Umbilical cord (tissue), 2 donors: ENCODE results near the gene KCNK7. TPM values are rescaled to one million over a fixed set of nuclear protein-coding genes. Genes with fewer than 3 reads are reported as not detected.

Source experiments
- DNase-seq: peaks from one replicate; pipeline ENCODE4 v3.0.0-alpha.2; 2015; ENCODE audit warnings: low spot score
- total RNA-seq: library from RNA; depleted of rRNA; stranded (reverse); fragments of >200 nt; gene quantifications from one replicate; pipeline ENCODE4 v1.2.3, GENCODE V29; 2014; ENCODE audit warnings: low replicate concordance; ENCODE audit not compliant: insufficient read depth

KCNK7 gene
- total RNA-seq, 1 donor from 2014 or later: not detected

- DNase-seq: no peak
Measured at GRCh38 chr11:65627202-65627601, 31.6 kb upstream of the KCNK7 start.

DNA sequence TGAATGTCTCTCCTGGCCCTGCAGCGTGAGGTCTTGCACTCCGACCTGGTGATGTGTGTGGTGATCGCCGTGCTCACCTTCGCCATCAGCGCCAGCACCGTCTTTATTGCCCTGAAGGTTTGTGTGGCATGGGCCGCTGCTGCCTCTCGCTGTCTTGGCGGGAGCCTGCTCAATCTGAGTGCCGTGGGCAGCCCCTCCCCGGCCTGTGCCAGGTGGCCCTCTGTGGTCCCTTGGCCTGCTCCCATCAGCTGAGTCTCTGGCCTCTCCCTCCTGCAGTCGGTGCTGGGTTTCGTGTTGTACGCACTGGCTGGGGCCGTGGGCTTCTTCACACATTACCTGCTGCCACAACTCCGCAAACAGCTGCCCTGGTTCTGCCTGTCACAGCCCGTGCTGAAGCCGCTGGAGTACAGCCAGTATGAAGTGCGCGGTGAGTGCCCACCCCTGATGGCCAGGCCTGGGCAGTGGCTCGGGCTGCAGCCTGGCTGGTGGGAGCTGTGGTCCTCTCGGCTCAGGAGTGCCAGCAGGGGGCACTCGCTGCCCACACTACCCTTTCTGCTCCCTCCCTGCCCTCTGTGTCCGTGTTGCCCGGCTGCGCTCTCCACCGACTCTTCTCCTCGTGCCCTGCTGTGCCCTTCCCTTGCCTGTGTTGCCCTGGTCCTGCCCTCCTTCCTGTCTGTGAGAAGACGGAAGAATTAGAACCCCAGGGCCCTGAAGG, 30.2 kb upstream of the KCNK7 start:
- peak; percentile 43 for DNase-seq

GRCh38 chr11:65624931-65625627, 29.5 kb upstream of the KCNK7 start:
- DNase-seq: no peak

DNA sequence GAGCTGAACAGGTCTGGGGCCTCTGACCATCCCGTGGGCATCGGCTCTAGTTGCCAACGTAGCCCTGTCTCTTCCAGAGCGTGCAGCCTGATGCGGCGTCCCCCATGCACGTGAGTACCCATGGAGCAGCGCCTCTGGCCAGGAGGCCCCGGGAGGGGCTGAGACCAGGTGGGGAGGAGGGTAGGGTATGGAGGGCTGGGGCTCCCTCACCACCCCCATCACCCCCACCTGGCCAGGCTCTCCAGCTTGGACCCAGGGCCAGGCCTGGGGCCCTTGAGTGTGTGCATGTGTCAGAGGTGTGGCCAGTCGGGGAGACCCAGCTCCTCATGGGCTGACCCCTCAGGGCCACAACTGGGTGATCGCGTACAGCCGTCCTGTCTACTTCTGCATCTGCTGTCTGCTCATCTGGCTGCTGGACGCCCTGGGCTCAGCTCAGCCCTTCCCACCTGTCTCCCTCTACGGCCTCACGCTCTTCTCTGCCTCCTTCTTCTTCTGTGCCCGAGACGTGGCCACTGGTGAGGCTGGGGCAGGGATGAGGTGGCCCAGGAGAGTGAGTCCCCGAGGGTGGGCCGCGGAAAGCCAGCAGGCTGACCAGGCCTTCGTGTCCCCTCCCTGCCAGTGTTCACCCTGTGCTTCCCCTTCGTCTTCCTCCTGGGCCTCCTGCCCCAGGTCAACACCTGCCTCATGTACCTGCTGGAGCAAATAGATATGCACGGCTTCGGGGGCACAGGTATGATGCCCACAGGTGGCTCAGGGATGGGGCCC, 28.4 kb upstream of the KCNK7 start:
- no peak for DNase-seq

DNA sequence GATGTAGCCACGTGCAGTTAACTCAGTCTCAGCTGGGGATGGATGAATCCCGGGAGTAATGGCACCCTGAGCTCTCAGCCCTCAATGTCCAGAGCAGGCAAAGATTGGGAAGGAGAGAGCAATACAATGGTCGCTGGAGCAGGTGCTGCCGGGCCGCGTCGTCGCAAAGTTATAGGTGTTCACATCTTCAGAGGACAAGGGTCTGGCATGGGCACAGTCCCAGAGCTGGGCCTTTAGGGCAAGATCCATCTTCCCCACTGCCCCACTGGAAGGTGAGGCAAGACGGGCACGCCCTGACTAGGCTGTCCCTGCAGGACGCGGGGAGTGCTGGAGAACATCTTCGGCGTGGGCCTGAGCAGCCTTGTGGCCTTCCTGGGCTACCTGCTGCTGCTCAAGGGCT, 27.6 kb upstream of the KCNK7 start:
- no peak for DNase-seq

DNA sequence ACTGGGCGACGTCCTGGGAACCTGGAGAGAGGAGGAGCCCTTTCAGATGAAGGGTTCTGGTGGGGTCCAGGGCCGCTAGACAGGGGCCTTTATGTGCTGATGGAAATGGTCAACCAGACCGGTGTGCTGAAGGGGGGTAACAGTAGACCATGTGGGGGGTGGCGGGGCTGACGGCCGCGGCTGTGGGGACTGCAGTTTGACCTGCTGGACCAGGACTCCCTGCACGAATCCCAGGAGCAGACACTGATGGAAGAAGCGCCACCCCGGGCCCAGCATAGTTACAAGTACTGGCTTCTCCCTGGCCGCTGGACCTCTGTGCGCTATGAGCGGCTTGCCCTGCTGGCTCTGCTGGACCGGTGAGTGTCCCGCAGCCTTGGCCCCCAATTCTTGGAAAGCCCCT, 26.4 kb upstream of the KCNK7 start:
- no peak for DNase-seq

- DNase-seq: no peak
Measured at GRCh38 chr11:65621460-65621859, 25.9 kb upstream of the KCNK7 start.

- DNase-seq: no peak
Measured at GRCh38 chr11:65620666-65621065, 25.1 kb upstream of the KCNK7 start.

- DNase-seq: no peak
Measured at GRCh38 chr11:65619281-65619928, 23.8 kb upstream of the KCNK7 start.

GRCh38 chr11:65618763-65619162, 23.2 kb upstream of the KCNK7 start:
- no peak for DNase-seq

DNA sequence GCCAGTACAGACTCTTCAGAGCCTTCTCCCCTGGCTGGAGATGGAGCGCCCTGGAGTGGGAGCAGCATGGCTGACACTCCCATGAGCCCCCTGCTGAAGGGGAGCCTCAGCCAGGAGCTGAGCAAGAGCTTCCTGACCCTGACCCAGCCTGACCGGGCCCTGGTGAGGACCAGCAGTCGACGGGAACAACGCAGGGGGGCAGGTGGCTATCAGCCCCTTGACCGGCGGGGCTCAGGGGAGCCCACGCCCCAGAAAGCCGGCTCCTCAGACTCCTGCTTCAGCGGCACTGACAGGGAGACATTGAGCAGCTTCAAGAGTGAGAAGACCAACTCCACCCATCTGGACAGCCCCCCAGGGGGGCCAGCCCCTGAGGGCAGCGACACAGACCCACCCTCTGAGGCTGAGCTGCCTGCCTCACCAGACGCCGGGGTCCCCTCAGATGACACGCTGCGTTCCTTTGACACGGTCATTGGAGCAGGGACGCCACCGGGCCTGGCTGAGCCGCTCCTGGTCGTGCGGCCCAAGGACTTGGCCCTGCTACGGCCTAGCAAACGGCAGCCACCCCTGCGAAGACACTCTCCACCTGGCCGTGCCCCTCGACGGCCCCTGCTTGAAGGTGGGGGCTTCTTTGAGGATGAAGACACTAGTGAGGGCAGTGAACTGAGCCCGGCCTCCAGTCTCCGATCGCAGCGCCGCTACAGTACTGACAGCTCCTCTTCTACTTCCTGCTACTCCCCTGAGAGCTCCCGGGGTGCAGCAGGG, 22.6 kb upstream of the KCNK7 start:
- no peak for DNase-seq

- DNase-seq: no peak
Measured at GRCh38 chr11:65617136-65617850, 21.7 kb upstream of the KCNK7 start.

DNA sequence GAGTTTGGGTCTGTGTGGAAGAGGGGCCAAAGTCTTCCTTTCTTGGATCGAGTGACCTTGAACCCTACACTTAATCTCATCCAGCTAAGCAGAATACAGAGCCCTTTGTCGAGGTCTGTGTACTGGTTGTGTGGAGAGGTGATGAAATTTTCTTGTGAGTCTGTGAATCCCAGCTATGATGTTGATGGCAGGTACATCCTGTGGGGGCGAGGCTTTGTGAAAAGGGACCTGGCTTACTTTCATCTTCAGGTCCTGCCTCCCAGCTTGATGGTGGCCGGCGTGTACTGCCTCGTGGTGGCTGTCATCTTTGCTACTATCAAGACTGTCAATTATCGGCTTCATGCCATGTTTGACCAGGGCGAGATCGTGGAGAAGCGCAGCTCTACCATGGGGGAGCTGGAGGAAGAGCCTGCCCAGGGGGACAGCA, 21.0 kb upstream of the KCNK7 start:
- no peak for DNase-seq

DNA sequence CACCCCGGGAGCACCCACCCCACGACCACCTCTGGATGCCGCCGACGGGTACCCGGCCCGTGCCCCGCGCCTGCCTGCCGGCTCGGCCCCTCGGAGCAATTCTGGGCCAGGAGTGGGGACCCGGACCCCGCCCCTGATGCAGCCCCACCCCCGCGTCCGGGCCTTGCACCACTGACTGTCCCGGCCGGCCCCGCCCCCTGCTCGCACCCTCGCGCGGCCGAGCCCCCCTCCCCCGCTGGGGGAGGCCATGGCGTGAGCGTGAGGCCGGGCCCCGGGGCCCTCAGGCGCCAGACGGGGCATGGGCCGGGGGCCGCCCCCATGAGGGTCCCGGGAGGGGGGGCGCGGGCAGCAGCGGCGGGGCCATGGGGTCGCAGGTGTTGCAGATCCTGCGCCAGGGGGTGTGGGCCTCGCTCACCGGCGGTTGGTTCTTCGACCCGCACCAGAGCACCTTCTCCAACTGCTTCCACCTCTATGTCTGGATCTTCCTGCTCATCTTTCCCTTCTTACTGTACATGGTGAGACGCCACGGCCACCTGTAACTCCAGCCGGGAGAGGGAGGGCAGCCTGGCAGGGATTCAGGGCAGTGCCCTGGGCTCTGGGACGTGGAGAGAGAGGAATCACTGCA, 20.5 kb upstream of the KCNK7 start:
- no peak for DNase-seq

GRCh38 chr11:65615229-65615949, 19.8 kb upstream of the KCNK7 start, which contains the start of gene PCNX3:
Gene PCNX3 (plus strand): TSS chr11:65615776. CDS start chr11:65616312, 536 bp downstream.
- DNase-seq: peak; percentile 100

GRCh38 chr11:65613091-65613928, 17.7 kb upstream of the KCNK7 start:
- DNase-seq: no peak

- DNase-seq: no peak
Measured at GRCh38 chr11:65612691-65613090, 17.1 kb upstream of the KCNK7 start.
